NCI-H187 (cell line): ENCODE measurements around the gene LDB2.

ENCODE experiments used
- DNase-seq, 2 experiments: peaks; one replicate each; lab custom pipeline; 2025; lab: John Stamatoyannopoulos, UW

The LDB2 gene

GRCh38 chr4:16843831-16844508 is 54.5 kb downstream of the LDB2 start:
- no peak for DNase-seq

- DNase-seq, result no peak
These were observed 60.1 kb downstream of the LDB2 start for GRCh38 chr4:16838226-16838875.

GRCh38 chr4:16837475-16837874 is 61.0 kb downstream of the LDB2 start:
- no peak for DNase-seq

- DNase-seq, result no peak
These were observed 62.1 kb downstream of the LDB2 start for GRCh38 chr4:16836324-16836723.

GRCh38 chr4:16835597-16836247 is 62.7 kb downstream of the LDB2 start:
- no peak for DNase-seq

- no peak for DNase-seq
These were observed 63.6 kb downstream of the LDB2 start for GRCh38 chr4:16834814-16835213.

- no peak for DNase-seq
These were observed 64.7 kb downstream of the LDB2 start for GRCh38 chr4:16833722-16834121.

GRCh38 chr4:16830081-16830480 is 68.4 kb downstream of the LDB2 start:
- DNase-seq, result no peak

- DNase-seq, result no peak
These were observed 70.4 kb downstream of the LDB2 start for GRCh38 chr4:16827794-16828724.

GRCh38 chr4:16827045-16827444 is 71.4 kb downstream of the LDB2 start:
- DNase-seq, result no peak

- DNase-seq, result no peak
These were observed 72.0 kb downstream of the LDB2 start for GRCh38 chr4:16826406-16826910.

- DNase-seq, result no peak
These were observed 74.1 kb downstream of the LDB2 start for GRCh38 chr4:16824278-16824806.

GRCh38 chr4:16820329-16820728 is 78.1 kb downstream of the LDB2 start:
- DNase-seq, result no peak

GRCh38 chr4:16819652-16820051 is 78.8 kb downstream of the LDB2 start:
- no peak for DNase-seq

GRCh38 chr4:16818005-16818404 is 80.4 kb downstream of the LDB2 start:
- no peak for DNase-seq

- DNase-seq, result no peak
These were observed 81.2 kb downstream of the LDB2 start for GRCh38 chr4:16817286-16817685.

GRCh38 chr4:16814361-16814760 is 84.1 kb downstream of the LDB2 start:
- DNase-seq, result no peak

GRCh38 chr4:16812041-16812440 is 86.4 kb downstream of the LDB2 start:
- no peak for DNase-seq

- DNase-seq, result no peak
These were observed 88.5 kb downstream of the LDB2 start for GRCh38 chr4:16809943-16810342.

- no peak for DNase-seq
These were observed 89.4 kb downstream of the LDB2 start for GRCh38 chr4:16809064-16809463.

GRCh38 chr4:16807355-16807754 is 91.1 kb downstream of the LDB2 start:
- DNase-seq, result no peak

GRCh38 chr4:16804581-16804980 is 93.9 kb downstream of the LDB2 start:
- no peak for DNase-seq
